GM19372 (cell line): ENCODE results near the gene RFK.
"Not testable (repeated sequence)": the region's sequence is repeated elsewhere in the genome, so short reads cannot be mapped to it uniquely, and the experiment has no call there.

ENCODE experiments used
- ATAC-seq: cut with Tn5 transposase; IDR thresholded peaks from one replicate; pipeline ENCODE4 v1.9.1; 2021; ENCODE audit warnings: mild to moderate bottlenecking, low read depth, moderate library complexity; ENCODE audit not compliant: unreplicated experiment

RFK gene

GRCh38 chr9:76373173-76373783 lies 20.9 kb downstream of the RFK start:
- no peak for ATAC-seq

GRCh38 chr9:76372336-76372735 lies 21.9 kb downstream of the RFK start:
- no peak for ATAC-seq

GRCh38 chr9:76371901-76372300 lies 22.3 kb downstream of the RFK start:
- no peak for ATAC-seq

GRCh38 chr9:76370396-76371023 lies 23.7 kb downstream of the RFK start:
- ATAC-seq: no peak

- no peak for ATAC-seq
Observed at GRCh38 chr9:76369583-76369982, 24.6 kb downstream of the RFK start.

- no peak for ATAC-seq
Observed at GRCh38 chr9:76366275-76366674, 28.0 kb downstream of the RFK start.

- ATAC-seq: no peak
Observed at GRCh38 chr9:76365028-76365427, 29.2 kb downstream of the RFK start.

GRCh38 chr9:76363032-76363395 lies 31.2 kb downstream of the RFK start:
- ATAC-seq: no peak

- ATAC-seq: not testable (repeated sequence)
Observed at GRCh38 chr9:76362332-76363031, 31.7 kb downstream of the RFK start.

- no peak for ATAC-seq
Observed at GRCh38 chr9:76359766-76360165, 34.5 kb downstream of the RFK start.

- ATAC-seq: no peak
Observed at GRCh38 chr9:76359365-76359764, 34.9 kb downstream of the RFK start.

GRCh38 chr9:76358628-76359280 lies 35.5 kb downstream of the RFK start:
- ATAC-seq: no peak

GRCh38 chr9:76357555-76357954 lies 36.7 kb downstream of the RFK start:
- ATAC-seq: no peak

- no peak for ATAC-seq
Observed at GRCh38 chr9:76355886-76356285, 38.3 kb downstream of the RFK start.

GRCh38 chr9:76354221-76354620 lies 40.0 kb downstream of the RFK start:
- no peak for ATAC-seq

- ATAC-seq: no peak
Observed at GRCh38 chr9:76353280-76353679, 40.9 kb downstream of the RFK start.

GRCh38 chr9:76352026-76352620 lies 42.1 kb downstream of the RFK start:
- no peak for ATAC-seq

- no peak for ATAC-seq
Observed at GRCh38 chr9:76351006-76351405, 43.2 kb downstream of the RFK start.

- no peak for ATAC-seq
Observed at GRCh38 chr9:76349865-76350264, 44.4 kb downstream of the RFK start.

- ATAC-seq: no peak
Observed at GRCh38 chr9:76342858-76343257, 51.4 kb downstream of the RFK start.

GRCh38 chr9:76342201-76342600 lies 52.0 kb downstream of the RFK start:
- ATAC-seq: no peak
